Suprapubic skin (tissue), 4 donors: ENCODE measurements around the gene PRDM5.

Experiments
- EP300 ChIP-seq: sonication (generic); formaldehyde crosslinking; IDR thresholded peaks from one replicate; pipeline ENCODE4 v1.6.1; 2017; ENCODE audit warnings: antibody characterized with exemption
- POLR2A ChIP-seq, 2 donors: fragments of 450-650 bp; IDR thresholded peaks; one replicate each; pipeline ENCODE4 v1.6.1; 2017; ENCODE audit warnings: antibody characterized with exemption in 2 of 2, mild to moderate bottlenecking in 2 of 2, moderate library complexity in 2 of 2
- POLR2AphosphoS5 ChIP-seq, 3 donors: sonication (generic); formaldehyde crosslinking; IDR thresholded peaks; one replicate each; pipeline ENCODE4 v1.6.1; 2017; ENCODE audit warnings: antibody characterized with exemption in 3 of 3
- TF ChIP-seq, protein P1 (sequence below), 2 donors: fragments of 200-600 bp in 1 of 2; fragments of 450-650 bp in 1 of 2; sonication (generic) in 1 of 2; IDR thresholded peaks; one replicate each; pipeline ENCODE4 v1.5.1; 2016 to 2019; ENCODE audit warnings: antibody characterized with exemption in 2 of 2, mild to moderate bottlenecking in 1 of 2, moderate library complexity in 1 of 2

DNA sequence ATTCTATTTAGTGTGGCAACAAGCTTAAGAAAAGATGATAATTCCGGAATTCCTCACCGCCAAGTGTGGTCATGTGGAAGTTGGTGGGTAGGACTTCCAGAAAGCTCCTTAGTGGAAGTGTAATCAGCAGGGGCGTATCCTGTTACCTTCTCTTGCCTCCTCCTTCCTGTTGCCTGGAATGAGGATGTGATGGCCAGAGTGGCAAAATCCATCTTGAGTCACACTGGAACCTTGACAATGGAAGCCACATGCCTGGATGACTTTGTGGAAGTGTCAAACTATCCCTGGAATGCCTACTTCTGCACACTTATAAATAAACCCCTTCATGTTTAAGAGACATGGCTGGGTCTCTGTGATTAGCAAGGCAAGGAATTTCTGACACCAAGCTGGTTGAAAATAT, 191.0 kb downstream of the PRDM5 start:
- TF ChIP-seq, protein P1, sequence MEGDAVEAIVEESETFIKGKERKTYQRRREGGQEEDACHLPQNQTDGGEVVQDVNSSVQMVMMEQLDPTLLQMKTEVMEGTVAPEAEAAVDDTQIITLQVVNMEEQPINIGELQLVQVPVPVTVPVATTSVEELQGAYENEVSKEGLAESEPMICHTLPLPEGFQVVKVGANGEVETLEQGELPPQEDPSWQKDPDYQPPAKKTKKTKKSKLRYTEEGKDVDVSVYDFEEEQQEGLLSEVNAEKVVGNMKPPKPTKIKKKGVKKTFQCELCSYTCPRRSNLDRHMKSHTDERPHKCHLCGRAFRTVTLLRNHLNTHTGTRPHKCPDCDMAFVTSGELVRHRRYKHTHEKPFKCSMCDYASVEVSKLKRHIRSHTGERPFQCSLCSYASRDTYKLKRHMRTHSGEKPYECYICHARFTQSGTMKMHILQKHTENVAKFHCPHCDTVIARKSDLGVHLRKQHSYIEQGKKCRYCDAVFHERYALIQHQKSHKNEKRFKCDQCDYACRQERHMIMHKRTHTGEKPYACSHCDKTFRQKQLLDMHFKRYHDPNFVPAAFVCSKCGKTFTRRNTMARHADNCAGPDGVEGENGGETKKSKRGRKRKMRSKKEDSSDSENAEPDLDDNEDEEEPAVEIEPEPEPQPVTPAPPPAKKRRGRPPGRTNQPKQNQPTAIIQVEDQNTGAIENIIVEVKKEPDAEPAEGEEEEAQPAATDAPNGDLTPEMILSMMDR (IDR thresholded peaks at IDR 0.05), result no peak
- TF ChIP-seq POLR2A (IDR thresholded peaks at IDR 0.05) (no peak), POLR2AphosphoS5 (IDR thresholded peaks at IDR 0.05) (no peak), EP300 (no peak)
